ENCODE results near the gene GPLD1.
A peak's percentile ranks its signal among the peaks of the same experiment; 100 is the strongest.
"Not testable (repeated sequence)": the region's sequence is repeated elsewhere in the genome, so short reads cannot be mapped to it uniquely, and the experiment has no call there.

Gene GPLD1

GRCh38 chr6:24489470-24489869 is at the start of gene GPLD1:
GPLD1 (minus strand) TSS chr6:24489578; CDS start chr6:24489511, 67 bp downstream.
- Mint-ChIP-seq H3K9me3 (no peaks in the 10 kb centered on the region), H3K27ac (no peak within 1 kb of the TSS), H3K4me3 (no peak within 1 kb of the TSS), H3K27me3 (no peaks in the 10 kb centered on the region), H3K4me1 (ENCODE audit: low read depth) (peaks cover 11% of the 10 kb centered on the region), H3K36me3 (ENCODE audit: low read depth) (no peaks in the 10 kb centered on the region)

GRCh38 chr6:24537771-24538385 is 48.5 kb upstream of the GPLD1 start:
- Mint-ChIP-seq H3K4me1 (ENCODE audit: low read depth) (no peaks in the 10 kb centered on the region), H3K36me3 (ENCODE audit: low read depth) (no peaks in the 10 kb centered on the region), H3K9me3 (no peaks in the 10 kb centered on the region), H3K27me3 (no peaks in the 10 kb centered on the region), H3K27ac (no peak overlapping the region), H3K4me3 (no peak overlapping the region)

GRCh38 chr6:24537082-24537699 is 47.8 kb upstream of the GPLD1 start:
- H3K4me1 Mint-ChIP-seq (ENCODE audit: low read depth), result no peaks in the 10 kb centered on the region
- H3K36me3 Mint-ChIP-seq (ENCODE audit: low read depth), result no peaks in the 10 kb centered on the region
- H3K27me3 Mint-ChIP-seq, result no peaks in the 10 kb centered on the region
- H3K9me3 Mint-ChIP-seq, result no peaks in the 10 kb centered on the region
- no peak overlapping the region for H3K4me3 Mint-ChIP-seq
- no peak overlapping the region for H3K27ac Mint-ChIP-seq

- H3K4me3 Mint-ChIP-seq, result no peak overlapping the region
- no peaks in the 10 kb centered on the region for H3K9me3 Mint-ChIP-seq
- no peaks in the 10 kb centered on the region for H3K4me1 Mint-ChIP-seq (ENCODE audit: low read depth)
- H3K27me3 Mint-ChIP-seq, result no peaks in the 10 kb centered on the region
- H3K27ac Mint-ChIP-seq, result no peak overlapping the region
- no peaks in the 10 kb centered on the region for H3K36me3 Mint-ChIP-seq (ENCODE audit: low read depth)
Measured at GRCh38 chr6:24536466-24536865, 47.1 kb upstream of the GPLD1 start.

- peaks cover under 1% of the 10 kb centered on the region for H3K36me3 Mint-ChIP-seq (ENCODE audit: low read depth)
Measured at GRCh38 chr6:24535210-24535609, 45.8 kb upstream of the GPLD1 start.

GRCh38 chr6:24534329-24534728 is 45.0 kb upstream of the GPLD1 start:
- Mint-ChIP-seq H3K4me3 (no peak overlapping the region), H3K27me3 (no peaks in the 10 kb centered on the region), H3K9me3 (no peaks in the 10 kb centered on the region), H3K27ac (no peak overlapping the region), H3K4me1 (ENCODE audit: low read depth) (no peaks in the 10 kb centered on the region), H3K36me3 (ENCODE audit: low read depth) (peaks cover 5% of the 10 kb centered on the region)

More at GRCh38 chr6:24535210-24535609, 45.8 kb upstream of the GPLD1 start:
- H3K27me3 Mint-ChIP-seq, result no peaks in the 10 kb centered on the region
- no peak overlapping the region for H3K27ac Mint-ChIP-seq
- no peaks in the 10 kb centered on the region for H3K9me3 Mint-ChIP-seq
- no peak overlapping the region for H3K4me3 Mint-ChIP-seq
- no peaks in the 10 kb centered on the region for H3K4me1 Mint-ChIP-seq (ENCODE audit: low read depth)

GRCh38 chr6:24529985-24530384 is 40.6 kb upstream of the GPLD1 start:
- Mint-ChIP-seq H3K9me3 (no peaks in the 10 kb centered on the region), H3K27ac (no peak overlapping the region), H3K36me3 (ENCODE audit: low read depth) (peaks cover 5% of the 10 kb centered on the region), H3K4me1 (ENCODE audit: low read depth) (peaks cover 8% of the 10 kb centered on the region), H3K27me3 (no peaks in the 10 kb centered on the region), H3K4me3 (no peak overlapping the region)

- H3K27me3 Mint-ChIP-seq, result no peaks in the 10 kb centered on the region
- peaks cover 17% of the 10 kb centered on the region for H3K4me1 Mint-ChIP-seq (ENCODE audit: low read depth)
- H3K27ac Mint-ChIP-seq, result no peak overlapping the region
- H3K4me3 Mint-ChIP-seq, result no peak overlapping the region
- H3K36me3 Mint-ChIP-seq (ENCODE audit: low read depth), result peaks cover under 1% of the 10 kb centered on the region
- H3K9me3 Mint-ChIP-seq, result no peaks in the 10 kb centered on the region
Measured at GRCh38 chr6:24524805-24525204, 35.4 kb upstream of the GPLD1 start.

- Mint-ChIP-seq H3K27me3 (no peaks in the 10 kb centered on the region), H3K27ac (peak overlapping the region; percentile 48), H3K4me3 (no peak overlapping the region), H3K36me3 (ENCODE audit: low read depth) (no peaks in the 10 kb centered on the region), H3K4me1 (ENCODE audit: low read depth) (peaks cover 17% of the 10 kb centered on the region), H3K9me3 (no peaks in the 10 kb centered on the region)
Measured at GRCh38 chr6:24524329-24524728, 35.0 kb upstream of the GPLD1 start.

GRCh38 chr6:24522228-24523176 is 33.1 kb upstream of the GPLD1 start:
- Mint-ChIP-seq H3K36me3 (ENCODE audit: low read depth) (no peaks in the 10 kb centered on the region), H3K9me3 (no peaks in the 10 kb centered on the region), H3K27ac (no peak overlapping the region), H3K4me3 (no peak overlapping the region), H3K27me3 (no peaks in the 10 kb centered on the region), H3K4me1 (ENCODE audit: low read depth) (peaks cover 18% of the 10 kb centered on the region)

- no peaks in the 10 kb centered on the region for H3K9me3 Mint-ChIP-seq
- no peaks in the 10 kb centered on the region for H3K36me3 Mint-ChIP-seq (ENCODE audit: low read depth)
- H3K27me3 Mint-ChIP-seq, result no peaks in the 10 kb centered on the region
- no peak overlapping the region for H3K4me3 Mint-ChIP-seq
- H3K27ac Mint-ChIP-seq, result no peak overlapping the region
- peaks cover 20% of the 10 kb centered on the region for H3K4me1 Mint-ChIP-seq (ENCODE audit: low read depth)
Measured at GRCh38 chr6:24520929-24521546, 31.7 kb upstream of the GPLD1 start.

- H3K27me3 Mint-ChIP-seq, result no peaks in the 10 kb centered on the region
Measured at GRCh38 chr6:24517659-24518543, 28.5 kb upstream of the GPLD1 start.

GRCh38 chr6:24513602-24514001 is 24.2 kb upstream of the GPLD1 start:
- H3K36me3 Mint-ChIP-seq (ENCODE audit: low read depth), result peaks cover 30% of the 10 kb centered on the region
- no peak overlapping the region for H3K27ac Mint-ChIP-seq

More at GRCh38 chr6:24517659-24518543, 28.5 kb upstream of the GPLD1 start:
- Mint-ChIP-seq H3K27ac (peak overlapping the region; percentile 64), H3K9me3 (no peaks in the 10 kb centered on the region), H3K4me1 (ENCODE audit: low read depth) (peaks cover 20% of the 10 kb centered on the region), H3K4me3 (no peak overlapping the region), H3K36me3 (ENCODE audit: low read depth) (peaks cover 6% of the 10 kb centered on the region)

GRCh38 chr6:24511976-24512375 is 22.6 kb upstream of the GPLD1 start:
- H3K27me3 Mint-ChIP-seq; H3K4me1 Mint-ChIP-seq (ENCODE audit: low read depth): not testable (repeated sequence)

More at GRCh38 chr6:24513602-24514001, 24.2 kb upstream of the GPLD1 start:
- peaks cover 10% of the 10 kb centered on the region for H3K4me1 Mint-ChIP-seq (ENCODE audit: low read depth)
- H3K4me3 Mint-ChIP-seq, result no peak overlapping the region
- no peaks in the 10 kb centered on the region for H3K9me3 Mint-ChIP-seq
- H3K27me3 Mint-ChIP-seq, result no peaks in the 10 kb centered on the region

More at GRCh38 chr6:24511976-24512375, 22.6 kb upstream of the GPLD1 start:
- H3K4me3 Mint-ChIP-seq, H3K27ac Mint-ChIP-seq, H3K9me3 Mint-ChIP-seq: not testable (repeated sequence)
- peaks cover 44% of the 10 kb centered on the region for H3K36me3 Mint-ChIP-seq (ENCODE audit: low read depth)
